Cerebellar cortex (tissue), 1 donor: Measurements from ENCODE around the gene TEX19.

Experiments used
- DNase-seq: peaks from one replicate; pipeline ENCODE4 v3.0.0-alpha.2; 2015; ENCODE audit warnings: low spot score

Gene TEX19

DNA sequence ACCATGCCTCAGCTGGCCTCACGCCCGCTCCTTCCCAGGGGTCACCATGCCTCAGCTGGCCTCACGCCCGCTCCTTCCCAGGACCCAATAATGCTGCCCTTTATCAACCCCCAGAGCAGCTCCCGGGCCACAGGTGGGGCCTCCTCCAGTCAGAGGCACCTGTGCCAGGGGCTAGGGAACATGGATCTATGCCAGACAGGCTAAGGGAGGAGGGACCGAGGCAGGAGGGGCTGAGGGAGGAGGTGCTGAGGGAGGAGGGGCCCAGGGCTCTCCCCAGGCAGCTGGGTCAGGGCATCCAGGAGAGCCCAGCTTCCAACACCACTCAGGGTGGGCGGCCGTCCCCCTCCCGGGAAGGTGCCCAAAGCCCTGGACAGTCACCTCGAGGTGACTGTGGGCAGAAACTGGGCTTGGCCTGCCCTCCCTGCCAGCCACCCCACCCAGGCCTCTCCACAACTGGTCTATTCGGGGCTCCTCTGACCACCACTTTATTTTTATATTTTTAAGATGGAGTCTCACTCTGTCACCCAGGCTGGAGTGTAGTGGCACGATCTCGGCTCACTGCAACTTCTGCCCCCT is 31.9 kb downstream of the TEX19 start:
- DNase-seq = no peak

DNA sequence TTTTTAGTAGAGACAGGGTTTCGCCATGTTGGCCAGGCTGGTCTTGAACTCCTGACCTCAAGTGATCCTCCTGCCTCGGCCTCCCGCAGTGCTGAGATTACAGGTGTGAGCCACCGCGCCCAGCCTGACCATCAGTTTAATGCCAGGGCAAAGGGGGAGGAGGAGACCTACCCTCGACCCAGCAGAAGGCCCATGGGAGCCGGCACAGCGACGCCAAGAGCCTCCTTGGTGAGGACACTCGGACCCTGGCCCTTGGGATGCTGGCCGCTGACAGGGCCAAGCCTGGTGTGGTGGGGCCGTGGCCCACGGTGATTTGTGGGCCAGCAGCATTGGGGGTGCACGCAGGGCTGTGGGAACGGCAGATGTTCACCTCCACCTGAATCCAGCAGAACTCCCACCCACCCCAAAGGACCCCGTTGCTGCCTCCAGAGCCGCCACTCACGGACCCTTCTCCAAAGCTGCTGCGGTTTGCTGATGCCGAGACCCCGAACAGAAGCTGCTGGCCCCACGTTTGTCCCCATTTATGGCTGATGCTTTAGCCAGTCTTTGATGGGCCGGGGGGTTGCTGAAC is 32.5 kb downstream of the TEX19 start:
- DNase-seq = no peak

DNA sequence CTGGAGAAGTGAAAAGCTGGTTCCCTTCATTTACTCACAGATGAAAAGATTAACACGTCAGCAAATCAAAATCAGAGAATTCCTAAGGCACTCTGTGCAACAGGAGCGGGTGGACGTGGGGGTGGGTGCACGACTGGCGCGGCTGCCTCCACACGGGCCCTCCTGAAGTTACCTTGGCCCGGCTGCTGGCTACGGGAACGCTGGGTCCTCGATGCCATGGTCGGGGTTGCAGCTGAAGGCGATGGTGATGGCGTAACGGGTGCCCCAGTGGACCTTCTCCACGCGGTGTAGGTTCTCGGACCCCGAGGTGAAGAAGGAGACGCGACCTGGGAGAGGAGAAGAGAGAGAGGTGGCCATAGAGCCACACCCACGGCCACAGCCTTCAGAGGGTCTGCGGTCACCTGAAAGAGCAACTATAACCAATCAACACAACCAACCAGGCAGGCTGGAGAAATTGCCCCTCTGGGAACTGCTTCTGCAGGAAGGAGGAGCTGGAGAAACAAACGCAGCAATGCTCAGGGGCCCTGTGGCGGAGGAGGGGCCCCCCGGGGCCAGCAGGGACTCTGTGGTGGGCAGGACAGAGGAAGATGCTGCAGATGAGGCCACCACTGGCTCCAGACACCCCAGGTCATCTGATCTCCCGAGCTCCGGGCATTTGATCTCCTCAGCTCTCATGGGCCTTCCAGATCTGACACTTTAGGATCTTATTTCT is 33.3 kb downstream of the TEX19 start:
- DNase-seq = no peak

DNA sequence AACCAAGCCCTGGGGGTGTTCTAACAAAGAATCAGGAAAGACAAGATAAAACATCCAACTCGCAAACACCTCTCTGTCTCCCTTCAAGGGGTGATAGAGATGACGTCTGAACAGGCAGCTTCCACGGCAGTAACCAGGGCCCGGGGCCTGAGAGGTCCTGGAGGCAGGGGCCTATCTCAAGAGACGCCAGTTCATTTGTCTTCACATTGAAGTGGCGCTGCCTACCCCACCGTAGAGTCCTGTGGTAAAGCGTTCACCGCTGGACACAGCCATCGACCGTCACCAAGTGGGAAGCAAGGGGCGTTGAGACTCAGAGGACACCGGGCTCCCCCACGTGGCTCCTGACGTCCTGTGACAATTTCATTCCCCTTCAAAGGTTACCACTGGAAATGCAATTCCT is 33.9 kb downstream of the TEX19 start:
- DNase-seq = no peak

DNA sequence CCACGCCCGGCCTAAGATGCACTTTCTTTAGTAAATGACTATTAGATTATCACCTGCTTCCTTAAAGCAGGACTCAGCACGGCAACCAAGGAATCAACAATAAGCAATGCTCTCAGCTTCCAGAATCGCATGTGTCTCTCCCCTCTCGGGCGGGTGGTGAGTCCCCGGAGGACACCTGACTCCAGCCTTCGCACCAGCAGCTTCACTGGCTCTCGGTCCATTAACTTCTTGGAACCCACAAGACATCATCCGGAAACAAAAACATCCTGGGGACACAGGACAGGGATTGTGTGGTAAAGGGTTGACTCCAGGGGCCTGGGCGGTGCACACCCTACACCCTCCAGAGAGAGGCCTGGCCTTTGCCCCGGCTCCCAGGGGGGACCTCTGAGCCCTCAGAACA is 35.2 kb downstream of the TEX19 start:
- no peak for DNase-seq

DNA sequence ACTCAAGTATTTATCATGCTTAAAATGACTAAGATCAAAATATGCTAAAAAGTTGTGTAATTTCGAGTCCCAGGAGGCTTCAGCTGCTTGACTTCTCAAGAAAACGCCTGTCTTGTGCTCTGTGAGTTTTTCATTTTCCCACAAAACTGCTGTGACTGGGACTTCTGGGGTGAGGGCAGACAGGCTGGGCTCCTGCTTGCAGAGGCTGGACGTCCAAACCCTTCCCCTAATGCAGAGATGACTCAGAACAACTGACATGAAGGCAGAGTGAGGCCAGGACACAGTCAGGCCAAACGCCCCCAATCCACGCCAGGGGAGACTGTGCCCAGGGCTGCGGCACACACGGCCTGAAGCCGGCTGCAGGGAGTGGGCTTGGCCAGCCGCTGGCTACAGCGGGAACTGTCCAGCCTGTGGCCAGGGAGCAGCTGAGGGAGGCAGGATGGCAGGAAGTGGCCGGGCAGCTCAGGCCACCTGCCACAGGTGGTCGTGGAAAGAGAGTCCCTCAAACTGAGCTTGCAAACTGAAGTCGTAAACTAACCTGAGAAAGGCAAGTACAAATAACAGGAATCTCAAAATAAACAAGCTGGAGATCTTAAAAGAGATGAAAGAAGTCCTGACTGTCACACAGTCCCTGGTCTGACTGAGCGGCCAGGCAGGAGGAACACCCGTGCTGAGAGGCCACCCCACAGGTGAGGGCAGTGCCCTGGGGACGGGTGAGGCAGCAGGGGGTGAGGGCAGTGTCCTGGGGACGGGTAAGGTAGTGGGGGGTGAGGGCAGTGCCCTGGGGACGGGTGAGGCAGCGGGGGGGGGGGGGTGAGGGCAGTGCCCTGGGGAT is 37.8 kb downstream of the TEX19 start:
- no peak for DNase-seq

DNA sequence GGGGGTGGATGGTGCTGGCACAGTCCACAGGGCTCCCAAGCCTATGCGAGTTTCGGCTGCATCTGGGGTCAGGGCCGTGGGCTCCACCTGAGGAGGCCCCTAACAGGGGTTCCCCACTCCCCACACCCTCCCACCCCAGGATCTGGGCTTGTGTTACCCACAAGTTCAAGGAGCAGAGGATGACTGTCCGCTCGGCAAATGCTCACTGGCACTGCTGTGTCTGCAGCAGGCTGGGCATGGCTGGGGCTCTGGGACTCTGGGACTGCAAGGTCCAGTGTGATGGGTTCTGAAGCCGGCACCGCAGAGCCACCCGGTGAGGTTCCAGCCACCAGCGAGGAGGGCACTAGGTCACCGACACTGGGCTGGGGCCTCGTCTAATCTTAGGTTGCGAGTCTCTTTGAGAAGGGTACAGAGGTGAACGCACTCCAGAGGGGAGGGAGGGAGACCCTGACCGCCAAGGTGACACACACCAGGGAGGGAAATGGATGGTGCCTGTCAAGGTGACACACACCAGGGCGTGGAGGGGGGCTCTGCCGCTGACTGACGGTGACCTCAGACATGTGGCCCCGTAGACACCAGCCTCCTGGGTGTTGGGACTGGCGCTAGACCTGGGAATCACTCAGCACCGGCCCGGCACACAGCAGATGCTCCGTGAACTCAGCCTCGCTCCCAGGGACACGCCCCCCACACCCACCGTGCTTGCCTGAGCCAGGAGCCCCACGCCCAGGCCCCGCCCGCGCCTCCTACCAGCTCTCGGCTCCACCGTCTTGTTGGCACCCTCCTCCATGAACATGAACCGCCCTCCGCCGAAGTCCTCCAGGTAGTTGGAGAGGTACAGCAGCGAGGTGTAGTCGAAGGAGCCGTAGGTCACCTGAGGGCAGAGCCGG is 38.6 kb downstream of the TEX19 start:
- DNase-seq = no peak

DNA sequence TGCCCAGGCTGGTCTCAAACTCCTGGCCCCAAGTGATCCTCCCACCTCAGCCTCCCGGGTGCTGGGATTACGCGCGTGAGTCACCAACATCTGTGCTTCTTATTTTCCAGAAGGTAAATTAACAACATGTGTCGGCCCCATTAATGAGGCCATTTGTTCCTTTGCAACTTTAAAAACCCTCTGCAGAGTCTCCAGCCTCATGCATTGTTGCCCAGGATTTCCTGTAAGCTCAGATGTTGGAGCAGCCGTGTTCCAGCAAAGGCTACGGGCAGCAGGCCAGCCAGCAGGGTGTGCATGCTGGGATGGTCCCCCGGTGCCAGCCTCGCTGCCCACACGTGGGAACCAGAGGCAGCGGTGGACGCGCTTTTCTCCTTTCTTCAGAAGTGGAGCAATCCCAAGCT is 40.0 kb downstream of the TEX19 start:
- no peak for DNase-seq

DNA sequence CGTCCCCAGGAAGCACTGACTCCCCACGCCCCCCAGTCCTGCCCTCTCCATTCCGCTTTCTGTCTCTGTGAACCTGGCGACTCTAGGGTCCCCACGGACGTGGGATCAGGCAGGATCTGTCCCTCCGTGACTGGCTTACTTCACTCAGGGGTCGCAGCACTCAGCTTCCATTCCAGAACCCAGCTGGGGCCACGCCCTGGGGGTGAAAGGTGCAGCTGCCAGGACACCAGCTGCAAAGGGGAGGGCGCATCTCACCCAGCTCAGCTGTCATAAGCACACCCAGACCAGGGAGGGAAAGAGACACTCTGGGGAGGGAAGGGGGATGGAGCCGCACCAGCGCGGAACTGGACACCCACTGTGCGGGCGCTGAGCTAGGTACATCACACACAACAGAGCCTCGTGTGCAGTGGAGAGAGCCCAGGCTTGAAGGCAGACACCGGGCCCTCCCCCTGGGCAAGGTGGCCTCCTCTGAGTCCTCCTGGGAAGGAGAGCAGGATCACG is 40.6 kb downstream of the TEX19 start:
- DNase-seq = no peak

DNA sequence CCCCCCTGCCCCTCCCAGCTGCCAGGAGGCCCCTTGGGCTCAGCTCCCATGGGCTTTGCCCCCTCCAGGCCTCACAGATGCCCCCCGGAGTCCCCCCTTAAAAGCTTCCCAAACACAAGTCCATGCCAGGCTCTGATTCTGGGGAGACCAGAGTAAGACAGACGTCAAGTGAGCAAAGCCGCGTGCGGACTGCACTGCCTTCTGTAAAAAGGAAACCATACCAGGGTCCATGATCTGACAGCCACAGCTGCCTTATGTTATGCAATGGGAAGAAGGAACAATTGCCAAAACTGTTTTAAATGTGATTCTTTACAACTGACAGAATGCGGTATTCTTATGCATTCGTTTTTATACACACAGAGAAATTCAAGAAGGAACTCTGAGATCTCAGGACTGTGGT is 41.2 kb downstream of the TEX19 start:
- no peak for DNase-seq

DNA sequence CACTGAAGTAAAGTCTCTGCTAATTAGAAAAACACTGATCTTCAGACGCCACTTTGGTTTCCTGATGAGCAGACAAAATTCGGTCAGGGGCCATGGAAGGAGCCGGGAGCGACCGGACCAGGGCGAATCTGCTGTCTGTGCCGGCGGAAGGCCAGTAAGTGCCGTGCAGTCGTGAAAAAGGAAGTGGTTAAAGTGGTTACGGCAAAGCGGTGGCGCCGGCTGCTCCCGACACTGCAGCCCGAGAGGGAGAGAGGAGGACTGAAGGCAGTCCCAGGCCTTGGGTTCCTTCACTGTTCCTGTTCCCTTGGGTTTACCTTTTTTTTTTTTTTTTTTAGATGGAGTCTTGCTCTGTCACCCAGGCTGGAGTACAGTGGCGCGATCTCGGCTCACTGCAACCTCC is 41.8 kb downstream of the TEX19 start:
- no peak for DNase-seq

DNA sequence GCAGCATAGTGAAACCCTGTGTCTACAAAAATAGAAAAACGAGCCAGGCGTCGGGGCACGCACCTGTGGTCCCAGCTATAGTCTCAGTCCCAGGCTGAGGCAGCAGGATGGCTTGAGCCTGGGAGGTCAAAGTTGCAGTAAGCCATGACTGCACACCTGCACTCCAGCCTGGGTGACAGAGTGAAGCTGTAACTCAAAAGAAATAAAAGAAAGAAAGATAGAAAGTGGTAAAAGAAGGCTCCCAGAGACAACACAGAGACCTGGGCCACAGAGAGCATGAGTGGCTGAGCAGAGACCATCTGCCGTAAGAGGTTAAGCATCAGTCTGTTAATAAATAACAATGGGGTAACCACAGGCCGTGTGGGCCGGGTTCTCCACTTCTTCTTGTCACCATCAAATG is 43.8 kb downstream of the TEX19 start:
- no peak for DNase-seq

DNA sequence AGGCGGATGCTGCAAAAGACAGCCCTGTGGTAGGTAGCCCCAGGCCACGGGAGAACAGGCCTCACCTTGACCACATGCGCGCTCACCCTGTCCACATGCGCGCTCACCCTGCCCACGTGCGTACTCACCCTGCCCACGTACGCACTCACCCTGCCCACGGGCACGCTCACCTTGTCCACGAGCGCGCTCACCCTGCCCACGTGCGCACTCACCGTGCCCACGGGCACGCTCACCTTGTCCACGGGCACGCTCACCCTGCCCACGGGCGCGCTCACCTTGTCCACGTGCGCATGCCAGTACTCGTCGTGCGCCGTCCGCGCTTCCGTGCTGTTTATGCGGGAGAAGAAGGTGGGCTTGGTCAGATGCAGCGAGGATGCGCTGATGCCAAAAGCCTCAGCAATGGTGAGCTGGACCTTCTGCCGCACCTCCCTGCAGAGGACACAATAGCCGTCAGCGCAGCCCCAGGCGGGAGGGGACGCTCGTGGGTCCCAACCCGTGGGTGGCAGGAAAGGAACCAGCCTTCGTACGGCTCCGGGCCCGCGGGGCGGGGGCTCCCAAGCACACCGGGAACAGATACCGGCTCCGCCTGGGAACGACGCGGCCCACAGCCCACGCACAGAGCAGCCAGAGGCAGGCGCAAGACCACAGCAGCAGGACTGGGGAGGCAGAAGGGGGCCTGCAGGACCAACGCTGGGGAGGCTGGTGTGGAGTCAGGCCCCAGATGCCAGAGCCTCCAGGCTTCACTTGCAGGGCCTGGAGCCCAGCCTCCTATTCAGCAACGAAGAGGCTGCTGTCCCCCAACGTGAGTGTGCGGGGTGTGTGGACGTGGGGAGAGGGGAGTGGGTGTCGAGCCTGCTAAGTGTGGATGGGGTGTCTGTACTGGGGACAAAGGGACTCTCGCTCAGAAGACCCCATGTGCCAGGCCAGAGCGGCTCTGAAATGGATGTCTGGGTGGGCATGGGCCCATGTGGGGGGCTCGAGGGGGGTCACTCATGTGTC is 44.9 kb downstream of the TEX19 start:
- no peak for DNase-seq

DNA sequence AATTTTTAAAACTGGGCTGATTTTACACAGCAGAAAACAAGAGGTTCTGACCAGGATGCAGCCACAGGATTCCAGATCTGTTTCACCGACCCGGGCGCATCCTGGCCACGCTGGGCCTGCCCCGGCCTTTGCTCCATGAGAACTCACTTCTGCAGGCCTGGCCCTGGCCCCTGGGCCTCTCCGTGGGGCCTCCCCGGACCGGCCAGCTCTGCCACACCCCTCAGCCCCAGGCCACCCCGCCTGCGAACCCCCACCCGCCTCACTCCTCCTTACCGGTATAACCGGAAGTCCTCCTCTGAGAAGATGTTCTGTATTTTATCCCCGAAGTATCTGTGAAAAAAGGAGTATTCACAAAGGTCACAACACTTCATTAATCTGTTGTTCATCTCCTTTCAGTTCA is 46.0 kb downstream of the TEX19 start:
- no peak for DNase-seq

DNA sequence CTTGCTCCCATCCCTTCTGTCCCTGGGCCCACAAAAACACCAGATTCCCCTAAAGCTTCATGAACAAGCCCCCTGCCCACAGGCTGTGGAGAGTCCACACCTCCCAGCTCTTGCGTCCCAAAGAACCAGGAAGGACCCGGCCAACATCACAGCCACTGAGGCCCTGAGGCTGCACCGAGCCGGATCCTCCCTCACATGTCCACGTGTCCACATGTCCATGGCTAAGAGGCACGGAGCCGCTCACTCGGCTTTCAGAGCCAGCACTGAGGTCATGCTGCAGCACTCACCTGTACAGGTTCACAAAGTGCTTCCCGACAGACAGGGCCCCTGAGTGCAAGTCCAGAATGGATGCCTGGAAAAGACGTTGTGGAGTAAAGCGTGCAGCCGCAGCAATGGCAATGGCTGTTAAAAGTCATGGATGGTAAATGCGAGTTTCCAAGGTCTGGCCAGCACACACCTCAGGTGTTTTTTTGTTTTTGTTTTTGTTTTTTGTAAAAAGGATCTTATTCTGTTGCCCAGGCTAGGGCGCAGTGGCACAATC is 47.2 kb downstream of the TEX19 start:
- DNase-seq = no peak

DNA sequence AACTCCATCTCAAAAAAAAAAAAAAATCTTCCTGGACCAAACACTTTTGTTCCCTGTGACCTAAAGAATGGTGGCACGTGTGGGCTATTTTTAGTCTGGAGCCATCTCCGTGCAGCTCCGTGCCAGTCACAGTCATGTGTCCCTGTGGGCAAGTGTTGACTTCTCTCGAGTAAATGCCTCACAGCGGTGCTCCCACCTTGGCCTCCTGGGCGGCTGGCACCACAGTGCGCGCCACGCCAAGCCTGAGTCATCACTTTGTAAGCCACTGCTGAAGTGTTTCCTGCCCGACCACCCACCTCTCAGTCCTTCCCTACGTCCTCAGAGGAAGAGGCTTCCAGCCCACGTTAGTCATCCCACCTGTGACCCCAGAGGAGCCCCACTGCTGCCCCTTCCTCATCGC is 48.2 kb downstream of the TEX19 start:
- DNase-seq = no peak

DNA sequence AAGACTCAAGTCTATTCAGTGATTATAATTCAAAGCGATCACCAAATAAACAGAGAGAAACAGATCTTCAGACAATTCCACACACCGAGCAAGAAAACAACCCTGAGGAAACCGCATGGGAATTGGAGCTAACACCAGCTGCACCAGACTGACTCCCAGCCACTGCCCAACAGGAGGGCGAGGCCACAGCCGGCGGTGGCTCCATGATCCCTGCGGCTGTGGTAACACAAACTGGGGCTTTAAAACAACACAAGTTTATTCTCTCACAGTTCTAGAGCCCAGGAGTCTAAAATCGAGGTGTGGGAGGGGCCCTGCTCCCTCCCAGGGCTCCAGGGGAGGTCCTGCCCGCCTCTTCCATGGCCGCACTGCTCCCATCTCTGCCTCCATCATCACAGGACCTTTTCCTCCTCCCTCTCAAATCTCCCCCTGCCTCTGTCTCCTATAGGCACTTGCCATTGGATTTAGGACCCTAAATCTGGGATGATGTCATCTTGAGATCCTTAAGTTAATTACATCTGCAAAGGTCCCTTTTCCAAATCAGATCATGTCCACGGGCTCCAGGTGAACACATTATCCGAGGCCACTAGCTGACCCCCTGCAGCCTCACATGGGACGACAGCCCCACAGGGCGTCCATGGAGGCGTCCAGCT is 49.4 kb downstream of the TEX19 start:
- DNase-seq = no peak

DNA sequence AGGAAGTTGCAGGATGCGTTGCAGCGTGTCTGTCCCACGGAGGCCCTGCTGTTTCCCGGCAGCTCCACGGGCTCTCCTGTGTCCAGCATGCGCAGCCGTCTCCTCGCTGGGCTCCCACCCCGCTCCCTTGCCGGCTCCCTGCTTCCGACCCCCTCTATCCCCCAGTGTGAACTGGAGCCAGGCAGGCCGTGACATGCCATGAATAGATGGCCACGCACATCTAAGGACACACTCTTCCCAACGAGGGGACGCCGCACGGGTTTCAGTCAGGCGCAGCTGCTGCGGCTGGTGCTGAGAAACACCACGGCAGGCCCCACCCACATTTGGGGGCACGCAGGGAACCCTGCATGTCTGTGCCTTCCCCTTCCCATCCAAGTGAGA is 49.9 kb downstream of the TEX19 start:
- DNase-seq = no peak

DNA sequence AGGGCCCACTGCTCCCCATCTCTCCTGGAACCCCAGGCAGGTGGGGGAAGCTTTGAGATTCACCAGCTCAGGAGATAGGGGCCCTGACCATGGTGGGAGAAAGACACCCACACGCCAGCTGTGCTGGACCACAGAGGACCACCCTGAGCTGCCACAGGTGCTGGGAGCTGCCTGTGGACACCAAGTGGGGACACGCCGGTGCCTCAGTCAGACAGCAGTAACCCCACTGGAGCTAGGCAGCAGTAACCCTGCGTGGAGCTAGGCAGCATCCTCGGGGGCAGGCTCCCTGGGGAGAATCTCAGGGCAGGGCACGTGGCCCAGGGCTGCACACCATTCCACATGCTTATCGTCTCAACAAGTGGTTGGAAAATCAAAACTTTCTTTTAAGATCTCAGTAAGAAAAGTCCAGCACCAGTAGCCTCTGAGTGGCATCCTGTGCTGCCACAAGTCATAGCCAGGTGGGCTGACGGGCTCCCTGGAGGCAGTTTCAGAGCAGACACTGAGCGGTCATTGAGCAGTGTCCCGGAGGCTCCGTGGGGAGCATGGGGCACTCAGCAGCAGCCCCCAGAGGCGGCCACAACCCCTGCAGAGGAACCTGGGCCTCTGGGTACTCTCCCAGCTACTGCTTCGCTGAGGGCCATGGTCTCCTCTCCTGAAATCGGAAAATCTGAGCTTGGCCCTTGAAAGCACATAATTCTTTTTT is 51.1 kb downstream of the TEX19 start:
- DNase-seq = no peak
